DMS153 (cell line): ENCODE results near the gene ATG16L1.

Source experiments
- DNase-seq: peaks from one replicate; lab custom pipeline; 2025; lab: John Stamatoyannopoulos, UW

ATG16L1 gene

GRCh38 chr2:233290051-233290845 is 38.8 kb downstream of the ATG16L1 start:
- peak; percentile 43 for DNase-seq

- no peak for DNase-seq
Measured at GRCh38 chr2:233295891-233296290, 44.4 kb downstream of the ATG16L1 start.

- no peak for DNase-seq
Measured at GRCh38 chr2:233297076-233297475, 45.6 kb downstream of the ATG16L1 start.

GRCh38 chr2:233300401-233300800 is 48.9 kb downstream of the ATG16L1 start:
- DNase-seq, result no peak

- DNase-seq, result no peak
Measured at GRCh38 chr2:233301248-233301647, 49.8 kb downstream of the ATG16L1 start.

GRCh38 chr2:233301811-233302210 is 50.3 kb downstream of the ATG16L1 start:
- DNase-seq, result no peak

- no peak for DNase-seq
Measured at GRCh38 chr2:233303252-233303651, 51.8 kb downstream of the ATG16L1 start.

- DNase-seq, result no peak
Measured at GRCh38 chr2:233307565-233307964, 56.1 kb downstream of the ATG16L1 start, which contains the start of gene SAG. Gene SAG, plus strand, starts transcription at chr2:233307816. Its CDS starts 1,374 bp downstream, at chr2:233309190.

- DNase-seq, result no peak
Measured at GRCh38 chr2:233311241-233311926, 59.9 kb downstream of the ATG16L1 start.

GRCh38 chr2:233312874-233313273 is 61.4 kb downstream of the ATG16L1 start:
- no peak for DNase-seq

- no peak for DNase-seq
Measured at GRCh38 chr2:233314180-233314925, 62.9 kb downstream of the ATG16L1 start.

- DNase-seq, result no peak
Measured at GRCh38 chr2:233317196-233317943, 65.9 kb downstream of the ATG16L1 start.

- DNase-seq, result no peak
Measured at GRCh38 chr2:233319256-233319655, 67.8 kb downstream of the ATG16L1 start.

- no peak for DNase-seq
Measured at GRCh38 chr2:233320470-233320869, 69.0 kb downstream of the ATG16L1 start.

GRCh38 chr2:233321166-233321565 is 69.7 kb downstream of the ATG16L1 start:
- DNase-seq, result no peak

- DNase-seq, result no peak
Measured at GRCh38 chr2:233323851-233324250, 72.4 kb downstream of the ATG16L1 start.

GRCh38 chr2:233325256-233325655 is 73.8 kb downstream of the ATG16L1 start:
- no peak for DNase-seq

GRCh38 chr2:233325814-233326213 is 74.3 kb downstream of the ATG16L1 start:
- DNase-seq, result no peak

- DNase-seq, result no peak
Measured at GRCh38 chr2:233326500-233326899, 75.0 kb downstream of the ATG16L1 start.

- DNase-seq, result no peak
Measured at GRCh38 chr2:233328922-233329321, 77.4 kb downstream of the ATG16L1 start.

- peak; percentile 31 for DNase-seq
Measured at GRCh38 chr2:233329489-233330135, 78.1 kb downstream of the ATG16L1 start.
